Activated CD8-positive, alpha-beta T cell treated with anti-CD3 and anti-CD28 coated beads for 36 hours (primary cell): Measurements from ENCODE around the gene RALY. TPM values are rescaled to one million over a fixed set of nuclear protein-coding genes. Genes with fewer than 3 reads are reported as not detected.
"Not testable (repeated sequence)": the region's sequence is repeated elsewhere in the genome, so short reads cannot be mapped to it uniquely, and the experiment has no call there.

Source experiments
- ATAC-seq: fragments of 200-7000 bp; cut with Tn5 transposase; one replicate; pipeline ENCODE4 v1.10.0; 2021; ENCODE audit warnings: mild to moderate bottlenecking, moderate library complexity
- CTCF ChIA-PET: fragments of 350-600 bp; sonication (Branson Sonifier 250); formaldehyde crosslinking; loops from one replicate; lab custom pipeline; 2021; ENCODE audit warnings: antibody characterized with exemption; lab: Charles Lee
- POLR2A ChIA-PET: fragments of 350-600 bp; sonication (Branson Sonifier 250); formaldehyde crosslinking; loops from one replicate; lab custom pipeline; 2021; ENCODE audit warnings: antibody characterized with exemption; lab: Charles Lee
- DNase-seq: peaks from one replicate; pipeline ENCODE4 v3.0.0-alpha.2; 2020
- H3K27ac Mint-ChIP-seq: one replicate; pipeline ENCODE4 v1.8.0; 2021; ENCODE audit warnings: mild to moderate bottlenecking, mixed read lengths
- H3K27me3 Mint-ChIP-seq: one replicate; pipeline ENCODE4 v1.8.0; 2021; ENCODE audit warnings: mixed read lengths
- H3K36me3 Mint-ChIP-seq: one replicate; pipeline ENCODE4 v1.8.0; 2021; ENCODE audit warnings: low read depth, mixed read lengths
- H3K4me1 Mint-ChIP-seq: one replicate; pipeline ENCODE4 v1.8.0; 2021; ENCODE audit warnings: low read depth, mixed read lengths
- H3K4me3 Mint-ChIP-seq: one replicate; pipeline ENCODE4 v1.8.0; 2021; ENCODE audit warnings: mild to moderate bottlenecking, moderate library complexity, mixed read lengths
- H3K9me3 Mint-ChIP-seq: one replicate; pipeline ENCODE4 v1.8.0; 2021; ENCODE audit warnings: mixed read lengths
- intact Hi-C: fragments of 100-400 bp; cut with micrococcal nuclease; formaldehyde crosslinking; loops from one replicate; pipeline ENCODE4 v1.10.0; 2022
- microRNA-seq: library from miRNA; unstranded; fragments of <30 nt; microRNA quantifications from one replicate; pipeline ENCODE4 v1.2.0, GENCODE V29; 2022; ENCODE audit warnings: borderline microRNAs expressed, borderline replicate concordance
- total RNA-seq, 2 experiments: library from RNA; stranded (reverse); gene quantifications; one replicate each; pipeline ENCODE4 v1.2.3, GENCODE V29; 2021
- TF ChIP-seq, protein P1 (sequence below): fragments of 200-600 bp; IDR thresholded peaks from one replicate; pipeline ENCODE4 v1.8.0; 2022; ENCODE audit warnings: antibody characterized with exemption, mild to moderate bottlenecking

Gene RALY
- total RNA-seq, 2 experiments from 2014 or later = 151 to 153 TPM

DNA sequence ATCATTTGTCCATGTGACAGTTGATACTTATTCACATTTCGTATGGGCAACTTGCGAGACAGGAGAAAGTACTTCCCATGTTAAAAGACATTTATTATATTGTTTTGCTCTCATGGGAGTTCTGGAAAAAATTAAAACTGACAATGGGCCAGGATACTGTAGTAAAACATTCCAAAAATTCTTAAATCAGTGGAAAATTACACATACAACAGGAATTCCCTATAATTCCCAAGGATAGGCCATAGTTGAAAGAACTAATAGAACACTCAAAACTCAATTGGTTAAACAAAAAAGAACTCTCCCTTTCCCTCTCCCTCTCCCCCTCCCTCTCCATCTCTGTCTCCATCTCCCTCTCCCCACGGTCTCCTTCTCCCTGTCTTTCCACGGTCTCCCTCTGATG is 137.8 kb downstream of the RALY start:
- intact Hi-C loops = loop anchor here (10.0 kb wide), 1 partner anchor 197 kb away; no protein-coding TSS in a partner anchor
- Mint-ChIP-seq H3K4me3 (no peak overlapping the region), H3K27me3 (peaks cover 2% of the 10 kb centered on the region), H3K9me3 (no peaks in the 10 kb centered on the region), H3K36me3 (no peaks in the 10 kb centered on the region), H3K4me1 (peaks cover 4% of the 10 kb centered on the region), H3K27ac (no peak overlapping the region)
- DNase-seq (no peak), ATAC-seq (no peak)
- POLR2A ChIA-PET = no interaction called here
- TF ChIP-seq, protein P1, sequence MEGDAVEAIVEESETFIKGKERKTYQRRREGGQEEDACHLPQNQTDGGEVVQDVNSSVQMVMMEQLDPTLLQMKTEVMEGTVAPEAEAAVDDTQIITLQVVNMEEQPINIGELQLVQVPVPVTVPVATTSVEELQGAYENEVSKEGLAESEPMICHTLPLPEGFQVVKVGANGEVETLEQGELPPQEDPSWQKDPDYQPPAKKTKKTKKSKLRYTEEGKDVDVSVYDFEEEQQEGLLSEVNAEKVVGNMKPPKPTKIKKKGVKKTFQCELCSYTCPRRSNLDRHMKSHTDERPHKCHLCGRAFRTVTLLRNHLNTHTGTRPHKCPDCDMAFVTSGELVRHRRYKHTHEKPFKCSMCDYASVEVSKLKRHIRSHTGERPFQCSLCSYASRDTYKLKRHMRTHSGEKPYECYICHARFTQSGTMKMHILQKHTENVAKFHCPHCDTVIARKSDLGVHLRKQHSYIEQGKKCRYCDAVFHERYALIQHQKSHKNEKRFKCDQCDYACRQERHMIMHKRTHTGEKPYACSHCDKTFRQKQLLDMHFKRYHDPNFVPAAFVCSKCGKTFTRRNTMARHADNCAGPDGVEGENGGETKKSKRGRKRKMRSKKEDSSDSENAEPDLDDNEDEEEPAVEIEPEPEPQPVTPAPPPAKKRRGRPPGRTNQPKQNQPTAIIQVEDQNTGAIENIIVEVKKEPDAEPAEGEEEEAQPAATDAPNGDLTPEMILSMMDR = no peak
- CTCF ChIA-PET = interaction anchor here (1.1 to 3.6 kb wide), 3 partner anchors 31 to 265 kb away, joined by 3 to 33 read pairs (median 3); no protein-coding TSS in a partner anchor

DNA sequence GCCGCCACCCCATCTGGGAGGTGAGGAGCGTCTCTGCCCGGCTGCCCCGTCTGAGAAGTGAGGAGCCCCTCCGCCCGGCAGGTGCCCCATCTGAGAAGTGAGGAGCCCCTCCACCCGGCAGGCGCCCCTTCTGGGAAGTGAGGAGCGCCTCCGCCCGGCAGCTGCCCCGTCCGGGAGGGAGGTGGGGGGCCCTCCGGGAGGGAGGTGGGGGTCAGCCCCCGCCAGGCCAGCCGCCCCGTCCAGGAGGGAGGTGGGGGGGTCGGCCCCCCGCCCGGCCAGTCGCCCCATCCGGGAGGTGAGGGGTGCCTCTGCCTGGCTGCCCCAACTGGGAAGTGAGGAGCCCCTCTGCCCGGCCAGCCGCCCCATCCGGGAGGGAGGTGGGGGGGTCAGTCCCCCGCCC is 138.8 kb downstream of the RALY start:
- intact Hi-C loops = loop anchor here (10.0 kb wide), 1 partner anchor 198 kb away; no protein-coding TSS in a partner anchor

DNA sequence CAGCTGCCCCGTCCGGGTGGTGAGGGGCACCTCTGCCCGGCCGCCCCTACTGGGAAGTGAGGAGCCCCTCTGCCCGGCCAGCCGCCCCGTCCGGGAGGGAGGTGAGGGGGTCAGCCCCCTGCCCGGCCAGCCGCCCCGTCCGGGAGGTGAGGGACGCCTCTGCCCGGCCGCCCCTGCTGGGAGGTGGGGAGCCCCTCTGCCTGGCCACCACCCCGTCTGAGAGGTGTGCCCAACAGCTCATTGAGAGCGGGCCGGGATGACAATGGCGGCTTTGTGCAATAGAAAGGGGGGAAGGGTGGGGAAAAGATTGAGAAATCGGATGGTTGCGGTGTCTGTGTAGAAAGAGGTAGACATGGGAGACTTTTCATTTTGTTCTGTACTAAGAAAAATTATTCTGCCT is 139.2 kb downstream of the RALY start:
- H3K27ac Mint-ChIP-seq, H3K27me3 Mint-ChIP-seq, H3K9me3 Mint-ChIP-seq, CTCF ChIA-PET, ATAC-seq, H3K36me3 Mint-ChIP-seq, DNase-seq, POLR2A ChIA-PET, H3K4me1 Mint-ChIP-seq, H3K4me3 Mint-ChIP-seq: not testable (repeated sequence)
- intact Hi-C loops = loop anchor here (10.0 kb wide), 1 partner anchor 198 kb away; no protein-coding TSS in a partner anchor

More for the DNA sequence above, 138.8 kb downstream of the RALY start:
- H3K36me3 Mint-ChIP-seq, H3K27ac Mint-ChIP-seq, ATAC-seq, H3K9me3 Mint-ChIP-seq, H3K4me3 Mint-ChIP-seq, H3K27me3 Mint-ChIP-seq, DNase-seq, CTCF ChIA-PET, POLR2A ChIA-PET, H3K4me1 Mint-ChIP-seq: not testable (repeated sequence)

DNA sequence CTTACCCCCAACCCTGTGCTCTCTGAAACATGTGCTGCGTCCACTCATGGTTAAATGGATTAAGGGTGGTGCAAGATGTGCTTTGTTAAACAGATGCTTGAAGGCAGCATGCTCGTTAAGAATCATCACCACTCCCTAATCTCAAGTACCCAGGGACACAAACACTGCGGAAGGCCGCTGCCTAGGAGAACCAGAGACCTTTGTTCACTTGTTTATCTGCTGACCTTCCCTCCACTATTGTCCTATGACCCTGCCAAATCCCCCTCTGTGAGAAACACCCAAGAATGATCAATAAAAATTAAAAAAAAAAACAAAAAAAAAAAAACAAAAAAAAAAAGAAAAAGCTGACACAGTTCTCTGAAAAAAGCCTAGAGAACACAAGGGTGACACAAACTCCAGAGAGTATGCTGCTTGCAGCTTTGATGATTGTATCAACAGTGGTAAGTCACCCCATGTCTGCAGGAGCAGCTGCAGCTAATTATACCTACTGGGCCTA is 139.7 kb downstream of the RALY start:
- H3K27ac Mint-ChIP-seq, H3K27me3 Mint-ChIP-seq, H3K9me3 Mint-ChIP-seq, H3K36me3 Mint-ChIP-seq, H3K4me3 Mint-ChIP-seq, POLR2A ChIA-PET, CTCF ChIA-PET, DNase-seq, H3K4me1 Mint-ChIP-seq, ATAC-seq: not testable (repeated sequence)
- intact Hi-C loops = loop anchor here (10.0 kb wide), 1 partner anchor 199 kb away; no protein-coding TSS in a partner anchor

Small RNA genes lying within 50 kb of the gene (microRNA-seq; reads per million reads assigned to microRNA genes)
- not detected for gene MIR4755

Other genes starting within 250 kb of the RALY start
- 10 to 100 TPM; 82.0 to 82.9 TPM for gene CHMP4B, start 182.6 kb upstream of the RALY start, total RNA-seq
- 100 to 1,000 TPM; 161 to 164 TPM for gene EIF2S2, start 118.3 kb downstream of the RALY start, total RNA-seq
- not detected for gene ASIP, start 247.5 kb downstream of the RALY start, total RNA-seq